ENCODE data around the gene KNCN. TPM values are rescaled to one million over a fixed set of nuclear protein-coding genes. Genes with fewer than 3 reads are reported as not detected.

The KNCN gene
- total RNA-seq, 4 donors from 2014 or later, result not detected

GRCh38 chr1:46545784-46546183, 5.7 kb downstream of the KNCN start:
- no peak for DNase-seq (ENCODE audit: low spot score in 2 of 2)
- Histone ChIP-seq H3K27ac (no peak overlapping the region), H3K27me3 (peaks cover 0 to 58% of the 10 kb centered on the region in 2 donors), H3K4me1 (peaks cover 0 to 11% (median 3%) of the 10 kb centered on the region in 4 donors), H3K4me3 (no peak overlapping the region), H3K36me3 (no peaks in the 10 kb centered on the region), H3K9me3 (no peaks in the 10 kb centered on the region)
- 63 to 64% methylated on average over 3 of the region's 3 CpGs for WGBS, 2 donors
- TF ChIP-seq CTCF (IDR thresholded peaks at IDR 0.05), result no peak
- no peak for TF ChIP-seq EP300 (IDR thresholded peaks at IDR 0.05)
- TF ChIP-seq POLR2A (IDR thresholded peaks at IDR 0.05), result no peak

- no peak for DNase-seq (ENCODE audit: low spot score in 2 of 2)
- H3K36me3 ChIP-seq, result no peaks in the 10 kb centered on the region
- peaks cover 0 to 11% (median 3%) of the 10 kb centered on the region in 4 donors for H3K4me1 ChIP-seq
- H3K4me3 ChIP-seq, result no peak overlapping the region
- no peak for TF ChIP-seq EP300 (IDR thresholded peaks at IDR 0.05)
- TF ChIP-seq POLR2A (IDR thresholded peaks at IDR 0.05), result no peak
- TF ChIP-seq CTCF (IDR thresholded peaks at IDR 0.05), result no peak
- H3K27me3 ChIP-seq, result peaks cover 0 to 51% of the 10 kb centered on the region in 2 donors
- 62 to 76% methylated on average over 5 of the region's 5 CpGs for WGBS, 2 donors
- no peaks in the 10 kb centered on the region for H3K9me3 ChIP-seq
- no peak overlapping the region for H3K27ac ChIP-seq
These were observed 6.7 kb downstream of the KNCN start for GRCh38 chr1:46544561-46545240.

- no peak overlapping the region for H3K27ac ChIP-seq
- WGBS, 2 donors, result 10% methylated on average over 30 to 40 of the region's 58 CpGs
- H3K27me3 ChIP-seq, result peaks cover 0 to 44% of the 10 kb centered on the region in 2 donors
- peaks cover 0 to 11% (median 3%) of the 10 kb centered on the region in 4 donors for H3K4me1 ChIP-seq
- H3K9me3 ChIP-seq, result no peaks in the 10 kb centered on the region
- no peak for DNase-seq (ENCODE audit: low spot score in 2 of 2)
- no peak for TF ChIP-seq EP300 (IDR thresholded peaks at IDR 0.05)
- TF ChIP-seq POLR2A (IDR thresholded peaks at IDR 0.05), result no peak
- no peak for TF ChIP-seq CTCF (IDR thresholded peaks at IDR 0.05)
- H3K36me3 ChIP-seq, result no peaks in the 10 kb centered on the region
- H3K4me3 ChIP-seq, result peak overlapping the region in 1 of 4 donors; percentile 25
These were observed 7.5 kb downstream of the KNCN start for GRCh38 chr1:46543761-46544560.

GRCh38 chr1:46543382-46543760, 8.1 kb downstream of the KNCN start:
- Histone ChIP-seq H3K4me1 (peaks cover 0 to 11% (median 3%) of the 10 kb centered on the region in 4 donors), H3K4me3 (no peak overlapping the region), H3K36me3 (no peaks in the 10 kb centered on the region), H3K27ac (no peak overlapping the region), H3K27me3 (peaks cover 0 to 38% of the 10 kb centered on the region in 2 donors), H3K9me3 (no peaks in the 10 kb centered on the region)
- no peak for DNase-seq (ENCODE audit: low spot score in 2 of 2)
- 33 to 54% methylated on average over 7 of the region's 7 CpGs for WGBS, 2 donors
- TF ChIP-seq CTCF (IDR thresholded peaks at IDR 0.05) (no peak), POLR2A (IDR thresholded peaks at IDR 0.05) (no peak), EP300 (IDR thresholded peaks at IDR 0.05) (no peak)

- no peak for DNase-seq (ENCODE audit: low spot score in 2 of 2)
- Histone ChIP-seq H3K27me3 (peaks cover 0 to 30% of the 10 kb centered on the region in 2 donors), H3K36me3 (no peaks in the 10 kb centered on the region), H3K4me1 (peaks cover 0 to 11% (median 3%) of the 10 kb centered on the region in 4 donors), H3K4me3 (no peak overlapping the region), H3K27ac (no peak overlapping the region), H3K9me3 (no peaks in the 10 kb centered on the region)
- TF ChIP-seq POLR2A (IDR thresholded peaks at IDR 0.05) (no peak), CTCF (IDR thresholded peaks at IDR 0.05) (no peak), EP300 (IDR thresholded peaks at IDR 0.05) (no peak)
- 75 to 78% methylated on average over 9 of the region's 9 CpGs for WGBS, 2 donors
These were observed 11.5 kb downstream of the KNCN start for GRCh38 chr1:46539972-46540371.
